PC-3 (cell line): Measurements from ENCODE around the gene SLC35B1. TPM values are rescaled to one million over a fixed set of nuclear protein-coding genes. Genes with fewer than 3 reads are reported as not detected.
"Not testable (repeated sequence)": the region's sequence is repeated elsewhere in the genome, so short reads cannot be mapped to it uniquely, and the experiment has no call there.

Source experiments
- ATAC-seq: fragments of 200-7000 bp; cut with Tn5 transposase; 2 replicates; pipeline ENCODE4 v1.9.1; 2020; ENCODE audit warnings: mild to moderate bottlenecking, moderate library complexity
- BruUV-seq: library from RNA; stranded (reverse); fragments of 400-500 nt; replicated peaks from 2 replicates; lab custom pipeline; 2021; lab: Mats Ljungman, UMichigan
- CTCF ChIA-PET: fragments of 300-600 bp; sonication (Branson Sonifier 250); formaldehyde crosslinking; loops from one replicate; lab custom pipeline; 2022; ENCODE audit warnings: antibody characterized with exemption; lab: Charles Lee
- POLR2A ChIA-PET: fragments of 300-600 bp; sonication (Branson Sonifier 250); formaldehyde crosslinking; loops from one replicate; lab custom pipeline; 2022; ENCODE audit warnings: antibody characterized with exemption; ENCODE audit not compliant: unreplicated experiment; lab: Charles Lee
- DNase-seq: peaks from one replicate; pipeline ENCODE4 v3.0.0-alpha.2; 2015
- H2AFZ ChIP-seq: fragments of 300-600 bp; sonication (generic); 2 replicates; pipeline ENCODE4 v1.6.0; 2016; ENCODE audit warnings: antibody characterized with exemption, low read length
- H3F3A ChIP-seq: fragments of 300-600 bp; sonication (generic); one replicate; pipeline ENCODE4 v1.6.0; 2017; ENCODE audit warnings: antibody characterized with exemption, low read length, control low read depth, mild to moderate bottlenecking; ENCODE audit not compliant: unreplicated experiment
- H3K27ac ChIP-seq: fragments of 300-600 bp; sonication (generic); 2 replicates; pipeline ENCODE4 v1.5.1; 2016; ENCODE audit warnings: mild to moderate bottlenecking, low read length
- H3K27me3 ChIP-seq: fragments of 300-600 bp; sonication (generic); 2 replicates; pipeline ENCODE4 v1.6.1; 2016; ENCODE audit warnings: low read length, mixed read lengths
- H3K36me3 ChIP-seq: fragments of 300-600 bp; sonication (generic); 2 replicates; pipeline ENCODE4 v1.6.1; 2016; ENCODE audit warnings: low read depth, mixed run types, low read length, mixed read lengths
- H3K4me1 ChIP-seq: fragments of 300-600 bp; sonication (generic); 2 replicates; pipeline ENCODE4 v1.5.1; 2016; ENCODE audit warnings: low read length; ENCODE audit not compliant: insufficient read depth
- H3K4me2 ChIP-seq: fragments of 300-600 bp; sonication (generic); 2 replicates; pipeline ENCODE4 v1.6.0; 2016; ENCODE audit warnings: low read length
- H3K4me3 ChIP-seq: fragments of 300-600 bp; sonication (generic); 2 replicates; pipeline ENCODE4 v1.5.1; 2016; ENCODE audit warnings: mild to moderate bottlenecking, low read length, mixed read lengths
- H3K79me2 ChIP-seq: fragments of 300-600 bp; sonication (generic); 2 replicates; pipeline ENCODE4 v1.6.1; 2017; ENCODE audit warnings: low read length, mixed read lengths
- H3K9ac ChIP-seq: fragments of 300-600 bp; sonication (generic); 2 replicates; pipeline ENCODE4 v1.6.0; 2016; ENCODE audit warnings: mild to moderate bottlenecking, low read length
- H3K9me2 ChIP-seq: fragments of 300-600 bp; sonication (generic); replicated peaks from 2 replicates; pipeline ENCODE4 v1.6.1; 2016; ENCODE audit warnings: mixed run types, low read length, mixed read lengths
- H3K9me3 ChIP-seq: fragments of 300-600 bp; sonication (generic); 2 replicates; pipeline ENCODE4 v1.6.1; 2016; ENCODE audit warnings: low read length, mixed read lengths
- H4K20me1 ChIP-seq: fragments of 300-600 bp; sonication (generic); 2 replicates; pipeline ENCODE4 v1.6.1; 2016; ENCODE audit warnings: low read length, mixed read lengths
- CTCF ChIP-seq: fragments of 300-600 bp; sonication (generic); conservative IDR thresholded peaks from 2 replicates; pipeline ENCODE4 v1.5.1; 2017; ENCODE audit warnings: antibody characterized with exemption, low read depth, mild to moderate bottlenecking, low read length
- EZH2 ChIP-seq: fragments of 300-600 bp; sonication (generic); IDR thresholded peaks from one replicate; pipeline ENCODE4 v1.6.1; 2017; ENCODE audit warnings: antibody characterized with exemption, mild to moderate bottlenecking, low read length; ENCODE audit not compliant: unreplicated experiment
- EZH2phosphoT487 ChIP-seq: fragments of 300-600 bp; sonication (generic); IDR thresholded peaks from 2 replicates; pipeline ENCODE4 v1.6.1; 2018; ENCODE audit warnings: mild to moderate bottlenecking, antibody characterized with exemption, low read length, borderline replicate concordance
- intact Hi-C: fragments of 100-400 bp; cut with micrococcal nuclease; formaldehyde crosslinking; loops from 2 replicates; pipeline ENCODE4 v1.9.0; 2023
- total RNA-seq: library from RNA; depleted of rRNA; stranded (reverse); fragments of >200 nt; gene quantifications from 2 replicates; pipeline ENCODE4 v1.2.3, GENCODE V29; 2014

The SLC35B1 gene
- total RNA-seq, 1 experiment from 2014 or later, result 211 TPM

- intact Hi-C loops, result no loop called here
- no peak for TF ChIP-seq EZH2
- TF ChIP-seq CTCF, result no peak
- no peak for TF ChIP-seq EZH2phosphoT487
- H3K27ac ChIP-seq, result no peak overlapping the region
- ATAC-seq (no peak), DNase-seq (no peak)
- H3K4me1 ChIP-seq, result no peaks in the 10 kb centered on the region
- H4K20me1 ChIP-seq, result no peaks in the 10 kb centered on the region
- no peaks in the 10 kb centered on the region for H3F3A ChIP-seq
- no peak overlapping the region for H3K4me3 ChIP-seq
- ChIA-PET POLR2A (no interaction called here), CTCF (no interaction called here)
- no peak overlapping the region for H3K9ac ChIP-seq
- no peak overlapping the region for H3K4me2 ChIP-seq
- no peaks in the 10 kb centered on the region for H3K27me3 ChIP-seq
- no peaks in the 10 kb centered on the region for H3K9me2 ChIP-seq
- no peaks in the 10 kb centered on the region for H3K9me3 ChIP-seq
- no peaks in the 10 kb centered on the region for H3K36me3 ChIP-seq
- no peaks in the 10 kb centered on the region for H3K79me2 ChIP-seq
- no TSS peak for BruUV-seq
- H2AFZ ChIP-seq, result no peak overlapping the region
Measured at GRCh38 chr17:49727380-49727779, 19.6 kb upstream of the SLC35B1 start.

GRCh38 chr17:49725452-49726130 lies 17.8 kb upstream of the SLC35B1 start:
- CTCF ChIA-PET, result no interaction called here
- H3K4me1 ChIP-seq, result no peaks in the 10 kb centered on the region
- no peak for DNase-seq
- no peaks in the 10 kb centered on the region for H3K9me3 ChIP-seq
- H3K27ac ChIP-seq, result no peak overlapping the region
- no TSS peak for BruUV-seq
- no peaks in the 10 kb centered on the region for H3F3A ChIP-seq
- H2AFZ ChIP-seq, result no peak overlapping the region
- no peak overlapping the region for H3K4me3 ChIP-seq
- no peaks in the 10 kb centered on the region for H4K20me1 ChIP-seq
- no peaks in the 10 kb centered on the region for H3K9me2 ChIP-seq
- TF ChIP-seq CTCF, result no peak
- H3K4me2 ChIP-seq, result no peak overlapping the region
- POLR2A ChIA-PET, result no interaction called here
- ATAC-seq, result no peak
- H3K36me3 ChIP-seq, result no peaks in the 10 kb centered on the region
- H3K9ac ChIP-seq, result no peak overlapping the region
- H3K79me2 ChIP-seq, result no peaks in the 10 kb centered on the region
- no peaks in the 10 kb centered on the region for H3K27me3 ChIP-seq
- intact Hi-C loops, result no loop called here

GRCh38 chr17:49724552-49724951 lies 16.8 kb upstream of the SLC35B1 start:
- H3K4me3 ChIP-seq, H3K27ac ChIP-seq, H3K9me3 ChIP-seq, H2AFZ ChIP-seq, H3K9me2 ChIP-seq, H3K4me2 ChIP-seq, BruUV-seq, H3K4me1 ChIP-seq, H3K27me3 ChIP-seq, H4K20me1 ChIP-seq, CTCF ChIA-PET, POLR2A ChIA-PET, H3K79me2 ChIP-seq, H3K36me3 ChIP-seq, intact Hi-C loops, DNase-seq, H3F3A ChIP-seq, ATAC-seq, H3K9ac ChIP-seq: not testable (repeated sequence)
